ENCODE results near the gene FADS2. TPM values are rescaled to one million over a fixed set of nuclear protein-coding genes. Genes with fewer than 3 reads are reported as not detected.

The FADS2 gene
- total and polyA plus RNA-seq, 10 of the 15 experiments (the other 5 are each of a cell fraction or from before 2014, with no cell fraction given): 3.3 to 313 (median 149) TPM

GRCh38 chr11:61814958-61815789 lies 12.9 kb upstream of the FADS2 start (continued):
- no peak for TF ChIP-seq ZBTB40 (IDR thresholded peaks at IDR 0.05; ENCODE audit: borderline replicate concordance)
- TF ChIP-seq PAX8 (IDR thresholded peaks at IDR 0.05): no peak
- TF ChIP-seq TCF7 (IDR thresholded peaks at IDR 0.05; ENCODE audit: borderline replicate concordance): no peak
- TF ChIP-seq E4F1 (IDR thresholded peaks at IDR 0.05; ENCODE audit: borderline replicate concordance, partially characterized antibody): peak; percentile 69
- TF ChIP-seq HCFC1 (IDR thresholded peaks at IDR 0.05; ENCODE audit: low read length): no peak
- no peak for TF ChIP-seq RELB (IDR thresholded peaks at IDR 0.05; ENCODE audit: low read depth)
- TF ChIP-seq MEF2B (IDR thresholded peaks at IDR 0.05; ENCODE audit: partially characterized antibody, poor library complexity, severe bottlenecking): no peak
- TF ChIP-seq ATF2 (IDR thresholded peaks at IDR 0.05; ENCODE audit: low read length): no peak
- no peak for TF ChIP-seq SRF (IDR thresholded peaks at IDR 0.05; ENCODE audit: low read depth in 2 of 2, low read length in 2 of 2)
- no peak for TF ChIP-seq MEF2A (IDR thresholded peaks at IDR 0.05; ENCODE audit: insufficient read depth, low read depth, low read length)
- TF ChIP-seq MYB (IDR thresholded peaks at IDR 0.05; ENCODE audit: borderline replicate concordance, low read depth, low read length): no peak
- TF ChIP-seq POLR2AphosphoS2 (IDR thresholded peaks at IDR 0.05; ENCODE audit: low read depth, low read length): no peak; the same call in 1 of the 2 replicates
- TF ChIP-seq PML (IDR thresholded peaks at IDR 0.05; ENCODE audit: low read length): no peak
- no peak for TF ChIP-seq SPI1 (IDR thresholded peaks at IDR 0.05; ENCODE audit: borderline replicate concordance, insufficient read depth, low read depth, low read length)
- no peak for TF ChIP-seq DPF2 (IDR thresholded peaks at IDR 0.05)
- TF ChIP-seq SREBF1 (IDR thresholded peaks at IDR 0.05; ENCODE audit: low read length): peak; percentile 51; the same call in 1 of the 2 replicates
- peak; percentile 16 to 72; a peak in 2 of 4 replicates for TF ChIP-seq BHLHE40 (IDR thresholded peaks at IDR 0.05; ENCODE audit: borderline replicate concordance in 1 of 2, low read depth in 2 of 2, low read length in 1 of 2)
- TF ChIP-seq IKZF1 (conservative IDR thresholded peaks at IDR 0.05): peak; percentile 86
- TF ChIP-seq SMC3 (IDR thresholded peaks at IDR 0.05; ENCODE audit: borderline replicate concordance, low read length): no peak

Data from GM12878 (cell line).